ENCODE data around the gene COPS9.

- TF ChIP-seq NFRKB (IDR thresholded peaks at IDR 0.05) (no peak), ELF4 (IDR thresholded peaks at IDR 0.05) (no peak), SUZ12 (IDR thresholded peaks at IDR 0.05) (no peak), FOXM1 (IDR thresholded peaks at IDR 0.05; ENCODE audit: borderline replicate concordance) (no peak), TARDBP (IDR thresholded peaks at IDR 0.05) (no peak), BHLHE40 (IDR thresholded peaks at IDR 0.05; ENCODE audit: borderline replicate concordance) (no peak), SP1 (IDR thresholded peaks at IDR 0.05) (no peak), ARNT (IDR thresholded peaks at IDR 0.05) (no peak), FOXK2 (IDR thresholded peaks at IDR 0.05) (no peak), PKNOX1 (IDR thresholded peaks at IDR 0.05) (no peak)
These were observed 21.9 kb downstream of the COPS9 start for GRCh38 chr2:240114233-240114632.
